DOHH2 (cell line): ENCODE measurements around the gene CHMP4A.

Source experiments
- H3F3A ChIP-seq: fragments of 200-600 bp; sonication (generic), shearing (Covaris generic); 2 replicates; pipeline ENCODE4 v1.6.0; 2016; ENCODE audit warnings: antibody characterized with exemption, mild to moderate bottlenecking; ENCODE audit not compliant: control insufficient read depth, insufficient read depth
- H3K27ac ChIP-seq: fragments of 200-600 bp; sonication (generic); 2 replicates; pipeline ENCODE4 v1.5.1; 2014; ENCODE audit warnings: low read depth, mild to moderate bottlenecking, low read length, moderate library complexity
- H3K27me3 ChIP-seq: fragments of 200-600 bp; sonication (generic); 2 replicates; pipeline ENCODE4 v1.6.1; 2014; ENCODE audit warnings: mild to moderate bottlenecking, low read length, mixed read lengths; ENCODE audit not compliant: control insufficient read depth
- H3K36me3 ChIP-seq: fragments of 200-600 bp; sonication (generic); 2 replicates; pipeline ENCODE4 v1.6.1; 2014; ENCODE audit warnings: mild to moderate bottlenecking, low read length, moderate library complexity, mixed read lengths; ENCODE audit not compliant: control insufficient read depth
- H3K4me1 ChIP-seq: fragments of 200-600 bp; sonication (generic); 2 replicates; pipeline ENCODE4 v1.6.1; 2014; ENCODE audit warnings: mild to moderate bottlenecking, low read length, mixed read lengths; ENCODE audit not compliant: control insufficient read depth
- H3K4me2 ChIP-seq: fragments of 200-600 bp; sonication (generic); 2 replicates; pipeline ENCODE4 v1.6.0; 2014; ENCODE audit warnings: mild to moderate bottlenecking, low read length, moderate library complexity
- H3K4me3 ChIP-seq: fragments of 200-600 bp; sonication (generic); 2 replicates; pipeline ENCODE4 v1.5.1; 2014; ENCODE audit warnings: mild to moderate bottlenecking, low read length, mixed read lengths
- H3K79me2 ChIP-seq: fragments of 200-600 bp; sonication (generic); 2 replicates; pipeline ENCODE4 v1.6.1; 2014; ENCODE audit warnings: mild to moderate bottlenecking, low read length, mixed read lengths; ENCODE audit not compliant: control insufficient read depth
- H3K9me2 ChIP-seq: fragments of 200-600 bp; sonication (generic); replicated peaks from 2 replicates; pipeline ENCODE4 v1.6.1; 2014; ENCODE audit warnings: mild to moderate bottlenecking, low read length, mixed read lengths; ENCODE audit not compliant: control insufficient read depth
- H3K9me3 ChIP-seq: fragments of 200-600 bp; sonication (generic); 2 replicates; pipeline ENCODE4 v1.6.1; 2014; ENCODE audit warnings: antibody characterized with exemption, low read length, mixed read lengths; ENCODE audit not compliant: control insufficient read depth, insufficient read depth
- H4K20me1 ChIP-seq: fragments of 200-600 bp; sonication (generic); 2 replicates; pipeline ENCODE4 v1.6.0; 2014; ENCODE audit warnings: low read depth, mild to moderate bottlenecking, antibody characterized with exemption, low read length, moderate library complexity; ENCODE audit not compliant: control insufficient read depth, insufficient read depth
- CTCF ChIP-seq: fragments of 200-600 bp; sonication (generic); IDR thresholded peaks from one replicate; pipeline ENCODE4 v1.5.1; 2014; ENCODE audit warnings: antibody characterized with exemption, mild to moderate bottlenecking, low read depth, low read length; ENCODE audit not compliant: poor library complexity, severe bottlenecking
- EZH2phosphoT487 ChIP-seq: fragments of 200-600 bp; sonication (generic); IDR thresholded peaks from 2 replicates; pipeline ENCODE4 v1.6.1; 2017; ENCODE audit warnings: borderline replicate concordance, mild to moderate bottlenecking, antibody characterized with exemption, low read length, moderate library complexity, mixed read lengths

Gene CHMP4A

GRCh38 chr14:24179961-24180796 lies 33.1 kb downstream of the CHMP4A start:
- H3K79me2 ChIP-seq: no peaks in the 10 kb centered on the region
- no peaks in the 10 kb centered on the region for H3K9me2 ChIP-seq
- no peaks in the 10 kb centered on the region for H3K27me3 ChIP-seq
- H3K4me3 ChIP-seq: no peak overlapping the region
- no peak overlapping the region for H3K4me2 ChIP-seq
- H3K9me3 ChIP-seq: no peaks in the 10 kb centered on the region
- H3K36me3 ChIP-seq: peaks cover 71% of the 10 kb centered on the region
- no peak overlapping the region for H3K27ac ChIP-seq
- H3F3A ChIP-seq: peaks cover 3% of the 10 kb centered on the region; the same call in 1 of the 2 replicates
- TF ChIP-seq EZH2phosphoT487: no peak
- TF ChIP-seq CTCF: no peak
- H4K20me1 ChIP-seq: no peaks in the 10 kb centered on the region
- no peaks in the 10 kb centered on the region for H3K4me1 ChIP-seq

GRCh38 chr14:24179294-24179960 lies 33.9 kb downstream of the CHMP4A start:
- Histone ChIP-seq H3K79me2 (no peaks in the 10 kb centered on the region), H3K4me2 (no peak overlapping the region), H3K9me3 (no peaks in the 10 kb centered on the region), H3K9me2 (no peaks in the 10 kb centered on the region), H3F3A (peaks cover 5% of the 10 kb centered on the region; the same call in 1 of the 2 replicates), H4K20me1 (no peaks in the 10 kb centered on the region), H3K27ac (no peak overlapping the region), H3K4me3 (no peak overlapping the region), H3K27me3 (no peaks in the 10 kb centered on the region), H3K4me1 (no peaks in the 10 kb centered on the region), H3K36me3 (peaks cover 64% of the 10 kb centered on the region)
- TF ChIP-seq EZH2phosphoT487 (no peak), CTCF (no peak)

- Histone ChIP-seq H3K4me1 (no peaks in the 10 kb centered on the region), H4K20me1 (no peaks in the 10 kb centered on the region), H3K9me3 (no peaks in the 10 kb centered on the region), H3K9me2 (no peaks in the 10 kb centered on the region), H3K79me2 (no peaks in the 10 kb centered on the region), H3K27ac (no peak overlapping the region), H3K4me2 (no peak overlapping the region), H3K27me3 (no peaks in the 10 kb centered on the region), H3K36me3 (peaks cover 57% of the 10 kb centered on the region), H3K4me3 (no peak overlapping the region), H3F3A (peaks cover 5% of the 10 kb centered on the region; the same call in 1 of the 2 replicates)
- TF ChIP-seq CTCF (no peak), EZH2phosphoT487 (no peak)
Measured at GRCh38 chr14:24178399-24179178, 34.7 kb downstream of the CHMP4A start.
